Frontal cortex (tissue), 4 donors: ENCODE data around the gene TMEM167B. TPM values are rescaled to one million over a fixed set of nuclear protein-coding genes. Genes with fewer than 3 reads are reported as not detected.

Experiments
- DNase-seq, 2 donors: peaks; one replicate each; pipeline ENCODE4 v3.0.0; 2012; ENCODE audit warnings: low spot score in 2 of 2
- FAIRE-seq: peaks from 2 replicates; lab custom pipeline; 2012; peaks lifted over from hg19 to GRCh38; lab: Jason Lieb, UNC
- total RNA-seq: library from RNA; depleted of rRNA; stranded (reverse); fragments of >200 nt; gene quantifications from one replicate; pipeline ENCODE4 v1.2.3, GENCODE V29; 2014
- donor health status: control.
- donor health status: control.
- donor health status: control.

The TMEM167B gene
- total RNA-seq, 1 donor from 2014 or later = 44.4 TPM

DNA sequence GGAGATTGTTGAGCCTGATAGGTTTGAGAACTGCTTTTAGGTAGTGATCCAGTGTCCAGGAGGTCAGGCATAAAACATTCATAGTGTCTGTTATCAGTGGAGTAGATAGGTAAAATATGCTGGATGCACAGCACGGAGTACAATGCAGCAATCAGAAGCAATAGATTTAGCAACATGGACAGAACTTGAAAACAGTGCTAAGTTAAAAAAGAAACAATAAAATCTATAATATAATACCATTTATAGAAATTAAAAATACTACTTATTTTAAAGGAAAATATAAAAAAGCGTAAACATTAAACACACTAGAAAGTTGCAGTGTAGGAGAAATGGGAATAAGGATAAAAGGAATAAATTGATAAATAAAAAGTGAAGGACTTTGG lies 11.3 kb upstream of the TMEM167B start:
- FAIRE-seq (no peak), DNase-seq (no peak)

DNA sequence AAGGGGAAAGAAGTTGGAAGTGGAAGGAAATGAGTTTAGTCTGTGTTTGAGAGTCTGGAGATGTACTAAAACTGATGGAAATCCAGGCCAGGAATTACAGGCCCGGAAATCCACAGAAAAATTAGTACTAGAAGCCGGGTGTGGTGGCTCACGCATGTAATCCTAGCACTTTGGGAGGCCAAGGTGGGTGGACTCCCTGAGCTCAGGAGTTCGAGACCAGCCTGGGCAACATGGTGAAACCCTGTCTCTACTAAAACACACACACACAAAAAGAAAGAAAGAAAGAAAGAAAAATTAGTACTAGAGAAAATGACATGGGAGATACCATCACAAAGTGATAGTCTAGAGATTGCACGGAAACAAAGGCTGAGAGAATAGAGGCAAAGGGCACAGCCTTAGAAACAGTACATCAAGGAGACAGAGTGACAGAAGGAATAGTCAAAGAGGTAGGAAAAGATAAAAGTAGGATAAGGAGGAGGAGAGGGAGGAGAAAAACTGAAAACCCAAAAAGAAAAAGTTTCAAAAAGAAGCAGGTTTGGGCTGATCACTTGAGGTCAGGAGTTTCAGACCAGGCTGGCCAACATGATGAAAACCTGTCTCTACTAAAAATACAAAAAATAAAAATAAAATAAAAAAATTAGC lies 10.0 kb upstream of the TMEM167B start:
- DNase-seq = no peak
- FAIRE-seq = no peak

DNA sequence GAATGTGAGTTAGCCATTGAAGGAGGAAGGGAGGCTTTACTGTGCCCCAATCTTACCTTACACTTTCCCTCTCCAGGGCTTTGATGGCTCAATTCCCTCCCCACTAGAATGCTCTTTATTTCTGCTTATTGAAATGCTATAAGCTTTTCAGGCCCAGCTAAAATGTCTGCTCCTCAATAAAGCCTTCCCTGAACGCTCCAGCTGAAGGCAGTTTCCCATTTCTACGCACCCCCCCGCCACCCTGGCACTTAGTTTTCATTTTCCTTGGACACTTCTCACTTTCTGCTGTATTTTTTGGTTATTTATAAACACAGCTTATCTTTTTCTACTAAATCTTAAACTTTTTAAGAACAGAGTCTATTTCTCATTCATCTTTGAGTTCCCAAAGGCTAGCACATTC lies 7.1 kb upstream of the TMEM167B start:
- no peak for DNase-seq
- no peak for FAIRE-seq

DNA sequence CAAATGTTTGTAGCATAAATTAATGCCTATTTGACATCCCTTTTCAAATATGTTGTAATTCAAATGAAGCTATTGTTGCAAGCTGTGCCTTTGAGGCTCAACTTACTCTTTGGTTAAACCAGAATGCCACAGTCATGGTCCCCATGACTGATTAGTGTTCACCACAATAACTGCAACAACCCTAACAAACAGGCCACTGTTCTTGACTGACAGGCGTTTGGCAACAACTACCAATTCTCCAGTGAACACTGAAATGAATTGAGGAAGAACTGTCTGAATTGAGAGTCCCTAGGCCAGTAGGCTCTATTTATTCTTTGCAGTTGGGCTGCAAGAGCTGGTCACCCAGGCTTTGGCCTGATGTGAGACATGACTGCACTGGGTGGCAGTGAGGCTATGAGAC lies 6.6 kb upstream of the TMEM167B start:
- FAIRE-seq (peak; percentile 80), DNase-seq (peak; percentile 58 to 73)

DNA sequence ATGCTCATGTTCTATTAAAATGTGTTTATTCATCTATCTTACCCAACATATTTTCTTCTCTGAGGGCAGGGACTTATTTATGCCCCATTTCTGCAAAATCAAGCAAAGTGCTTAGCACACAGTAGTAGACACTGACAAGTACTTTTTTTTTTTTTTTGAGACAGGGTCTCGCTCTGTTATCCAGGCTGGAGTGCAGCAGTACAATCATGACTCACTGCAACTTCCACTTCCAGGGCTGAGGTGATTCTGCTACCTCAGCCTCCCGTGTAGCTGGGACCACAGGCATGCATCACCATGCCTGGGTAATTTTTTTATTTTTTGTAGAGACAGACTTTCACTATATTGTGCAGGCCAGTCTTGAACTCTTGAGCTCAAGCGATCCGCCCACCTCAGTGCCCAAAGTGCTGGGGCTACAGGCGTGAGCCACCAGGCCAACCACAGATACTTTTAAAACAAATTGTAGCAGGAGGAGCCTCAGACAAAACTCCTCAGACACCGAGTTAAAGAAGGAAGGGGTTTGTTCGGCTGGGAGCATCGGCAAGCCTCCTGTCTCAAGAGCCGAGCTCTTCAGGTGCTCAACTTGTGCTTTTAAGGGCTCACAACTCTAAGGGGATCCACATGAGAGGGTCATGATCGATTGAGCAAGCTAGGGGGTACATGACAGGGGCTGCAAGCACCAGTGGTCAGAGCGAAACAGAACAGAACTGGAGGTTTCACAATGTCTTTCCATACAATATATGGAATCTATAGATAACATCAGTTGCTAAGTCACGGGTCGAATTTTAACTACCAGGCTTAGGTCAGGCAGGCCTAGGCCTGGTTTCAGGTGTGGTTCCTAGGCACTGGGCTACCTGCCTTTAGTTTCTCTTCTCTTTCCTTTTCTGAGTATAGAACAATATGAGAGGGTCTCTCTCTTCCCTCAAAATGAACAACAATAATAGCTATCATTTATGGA lies 5.7 kb upstream of the TMEM167B start:
- DNase-seq (no peak), FAIRE-seq (no peak)

DNA sequence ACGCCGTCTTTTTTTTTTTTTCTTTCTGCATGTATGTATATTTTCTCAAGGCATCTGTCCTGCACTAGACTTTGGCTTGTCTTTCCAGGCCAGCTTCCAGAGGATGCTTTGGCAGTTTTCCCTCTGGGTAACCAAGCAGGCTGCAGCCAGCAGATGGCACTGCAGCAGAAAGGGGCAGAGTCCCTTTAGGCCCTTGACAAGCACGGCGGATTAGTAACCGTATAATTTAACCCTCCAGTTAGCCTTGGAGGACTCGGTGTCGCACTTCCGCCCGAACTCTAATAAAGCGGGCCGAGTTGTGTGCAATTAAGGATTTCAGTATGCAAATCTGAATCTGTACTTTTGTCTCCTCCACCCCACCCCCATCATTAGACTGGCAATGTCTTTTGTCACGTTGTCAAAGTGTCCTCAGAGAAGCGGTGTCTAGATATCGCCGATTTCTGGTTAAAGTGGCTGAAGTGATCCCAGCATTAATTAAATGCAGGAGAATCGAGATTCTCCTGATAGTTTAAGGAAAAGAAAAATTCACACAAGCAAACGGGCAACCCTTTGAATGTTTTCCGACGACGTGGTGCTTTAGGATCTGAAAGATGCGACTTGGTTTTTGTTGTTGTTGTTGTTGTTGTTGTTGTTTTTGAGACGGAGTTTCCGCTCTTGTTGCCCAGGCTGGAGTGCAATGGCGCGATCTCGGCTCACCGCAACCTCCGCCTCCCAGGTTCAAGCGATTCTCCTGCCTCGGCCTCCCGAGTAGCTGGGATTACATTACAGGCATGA lies 1.1 kb upstream of the TMEM167B start:
- no peak for FAIRE-seq

DNA sequence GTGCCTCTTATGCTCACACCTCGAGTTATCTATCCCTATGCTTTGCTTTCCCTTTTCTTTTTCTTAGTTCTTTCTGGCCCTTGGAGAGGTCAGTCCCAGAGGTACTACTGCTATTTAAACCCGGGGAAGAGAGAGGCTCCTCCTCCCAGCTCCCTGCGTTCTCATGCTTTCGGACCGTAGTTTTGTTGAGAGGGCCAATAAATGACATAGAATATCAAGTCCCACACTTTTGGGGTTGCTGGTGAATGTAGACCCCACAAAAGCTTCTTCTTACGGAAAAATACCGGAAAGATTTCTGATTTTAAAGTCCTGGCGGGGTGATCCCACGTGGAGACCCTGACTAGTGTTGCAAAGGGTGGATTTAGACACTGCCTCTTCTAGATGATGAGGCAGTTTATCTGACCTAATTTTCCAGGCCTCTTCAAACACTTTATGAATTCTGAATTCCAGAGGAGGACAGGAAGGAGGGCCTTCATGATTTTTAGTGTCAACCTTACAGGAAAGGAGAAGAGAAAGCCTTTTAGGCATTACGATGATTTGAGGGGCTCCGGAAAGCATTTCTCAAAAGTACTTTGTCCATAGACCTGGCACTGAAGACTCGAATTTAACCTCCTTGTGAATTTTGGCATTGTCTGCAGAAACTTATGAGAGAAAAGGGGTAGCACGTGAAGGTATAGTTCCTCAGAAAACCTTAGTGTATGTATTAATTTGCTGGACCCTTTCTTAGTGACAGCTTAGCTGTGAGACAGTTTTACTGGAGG lies 694 bp downstream of the TMEM167B start:
- FAIRE-seq = no peak
- DNase-seq = no peak

More for the DNA sequence above, 1.1 kb upstream of the TMEM167B start:
- peak; percentile 61 to 63 for DNase-seq

DNA sequence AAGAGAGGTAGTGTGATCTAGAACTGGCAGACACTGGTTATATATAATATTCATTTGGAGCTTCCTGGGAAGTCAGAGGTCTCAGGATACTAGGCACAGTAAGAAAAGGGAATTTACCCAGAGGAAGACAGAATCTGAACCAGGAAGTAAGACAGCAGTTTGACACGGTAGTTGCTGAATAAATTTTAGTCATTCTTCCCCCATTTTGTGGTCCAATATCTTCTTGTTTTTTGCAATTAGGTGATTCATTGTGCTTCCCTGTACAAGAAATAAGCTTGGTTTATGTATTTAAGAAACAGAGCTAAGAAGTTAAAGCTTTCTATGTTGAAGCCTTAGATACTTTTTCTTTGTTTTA lies 1.3 kb downstream of the TMEM167B start:
- DNase-seq (no peak), FAIRE-seq (no peak)

DNA sequence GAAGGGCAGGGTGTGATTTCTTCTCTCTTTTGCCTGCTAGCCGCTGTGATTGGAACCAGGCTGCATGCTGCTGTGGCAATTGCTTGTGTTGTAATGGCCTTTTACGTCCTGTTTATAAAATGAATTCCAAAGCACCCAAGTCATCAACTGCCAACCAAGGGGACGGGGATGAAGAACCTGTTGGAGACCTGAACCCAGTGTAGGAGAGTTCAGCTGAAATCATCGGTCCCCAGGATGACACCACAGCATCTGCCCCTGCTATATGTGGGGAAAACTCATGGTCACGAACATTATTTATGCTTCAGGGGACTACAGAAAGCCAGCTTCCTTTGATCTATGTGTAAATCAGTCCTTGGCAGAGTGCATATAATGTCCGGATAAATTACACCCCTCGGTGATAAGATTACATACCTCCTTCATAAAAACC lies 3.8 kb downstream of the TMEM167B start:
- FAIRE-seq (no peak), DNase-seq (no peak)

DNA sequence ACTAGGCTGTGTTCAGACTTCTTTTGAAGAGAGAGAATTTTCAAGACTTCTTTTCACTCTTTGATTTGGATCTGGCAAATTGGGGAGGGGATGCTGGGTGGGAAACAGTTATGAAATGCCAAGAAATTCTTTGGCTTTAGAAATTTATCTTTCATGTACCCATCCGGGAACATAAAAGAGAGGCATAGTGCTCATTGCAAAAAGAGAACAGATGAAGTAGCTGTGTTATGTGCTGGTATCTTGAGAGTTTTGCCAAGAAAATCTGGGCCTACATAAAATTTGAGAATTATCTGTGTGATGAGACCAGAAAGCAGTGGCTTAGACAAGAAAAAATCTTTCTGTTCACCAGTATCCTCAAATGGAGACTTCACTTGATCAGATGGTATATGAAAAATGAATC lies 4.3 kb downstream of the TMEM167B start:
- DNase-seq = no peak

DNA sequence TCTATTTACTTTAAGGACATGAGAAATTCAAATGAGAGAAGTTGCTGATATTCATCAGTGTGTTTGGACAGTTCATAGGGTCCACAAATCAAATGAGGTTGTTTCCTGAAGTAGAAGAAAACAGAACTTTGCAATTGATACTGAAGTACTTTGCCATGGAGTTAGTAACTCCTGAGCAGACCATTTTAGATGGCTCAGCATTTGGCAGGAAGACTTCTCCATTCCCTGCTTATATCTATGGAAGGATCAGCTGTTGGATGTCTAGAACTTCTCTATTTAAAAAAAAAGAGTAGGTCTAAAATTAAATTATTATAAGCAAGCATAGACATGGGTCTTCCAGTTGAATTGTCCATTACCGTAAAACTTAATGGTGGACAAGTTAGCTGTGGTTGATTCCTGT lies 5.1 kb downstream of the TMEM167B start:
- FAIRE-seq (no peak), DNase-seq (no peak)

More for the DNA sequence above, 4.3 kb downstream of the TMEM167B start:
- no peak for FAIRE-seq

DNA sequence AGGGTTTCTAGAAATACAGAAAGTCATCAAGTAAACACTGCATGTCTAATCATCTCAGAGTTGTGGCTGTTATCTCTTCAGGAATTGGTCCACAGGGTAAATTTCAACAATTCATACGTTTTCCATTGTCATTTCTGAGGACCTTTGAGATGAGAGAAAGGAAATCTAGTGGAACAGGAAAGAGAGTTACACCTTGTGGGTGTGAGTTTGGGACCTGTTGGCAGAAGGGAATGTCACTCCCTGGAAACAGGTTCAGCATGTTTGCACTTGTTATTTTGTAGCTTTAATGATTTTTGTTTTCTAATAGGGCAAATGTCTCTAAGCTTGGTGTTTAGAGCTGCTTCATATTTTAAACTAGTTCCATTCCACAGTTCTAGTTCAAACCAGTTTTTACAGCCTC lies 5.6 kb downstream of the TMEM167B start:
- DNase-seq (no peak), FAIRE-seq (no peak)

DNA sequence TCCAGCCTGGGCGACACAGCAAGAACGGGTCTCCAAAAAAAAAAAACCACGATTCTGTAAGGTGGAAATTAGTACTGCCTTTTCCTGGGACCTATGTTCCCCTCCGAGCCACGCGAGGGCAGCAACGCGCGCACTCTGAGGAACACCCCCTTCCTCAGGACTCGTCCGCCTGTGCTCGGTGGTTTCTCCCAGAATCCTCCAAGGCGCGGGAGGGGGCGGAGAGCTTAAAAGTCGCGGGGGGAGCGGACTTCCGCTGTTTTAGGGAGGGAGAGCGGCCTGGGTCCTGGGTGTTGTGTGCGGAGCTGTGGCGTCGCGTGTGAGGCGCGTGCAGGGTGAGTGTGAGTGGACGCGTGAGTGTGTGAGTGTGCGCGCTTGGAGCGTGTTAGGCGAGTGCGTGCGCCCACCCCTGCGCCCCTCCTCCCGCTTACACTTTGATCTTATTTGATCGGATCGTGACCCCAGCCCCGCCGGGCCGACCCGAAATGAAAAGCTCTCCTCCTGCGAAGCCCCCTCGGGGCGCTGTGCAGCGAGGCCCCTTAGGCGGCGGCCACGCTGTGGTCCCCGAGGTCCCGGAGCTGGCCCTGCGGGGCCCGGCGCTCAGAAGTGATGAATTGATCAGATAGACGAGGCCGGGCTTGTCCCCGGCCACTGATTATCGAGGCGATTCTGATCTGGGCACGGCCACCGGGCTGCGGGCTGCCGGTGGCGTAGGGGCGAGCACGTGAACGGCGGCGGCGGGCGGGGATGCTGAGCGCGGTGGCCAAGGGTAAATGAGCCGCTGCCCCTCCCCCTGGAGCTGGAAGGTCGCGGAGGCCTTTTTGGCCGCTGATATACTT lies 9.6 kb downstream of the TMEM167B start:
- peak; percentile 85 to 89 for DNase-seq
- FAIRE-seq = no peak

DNA sequence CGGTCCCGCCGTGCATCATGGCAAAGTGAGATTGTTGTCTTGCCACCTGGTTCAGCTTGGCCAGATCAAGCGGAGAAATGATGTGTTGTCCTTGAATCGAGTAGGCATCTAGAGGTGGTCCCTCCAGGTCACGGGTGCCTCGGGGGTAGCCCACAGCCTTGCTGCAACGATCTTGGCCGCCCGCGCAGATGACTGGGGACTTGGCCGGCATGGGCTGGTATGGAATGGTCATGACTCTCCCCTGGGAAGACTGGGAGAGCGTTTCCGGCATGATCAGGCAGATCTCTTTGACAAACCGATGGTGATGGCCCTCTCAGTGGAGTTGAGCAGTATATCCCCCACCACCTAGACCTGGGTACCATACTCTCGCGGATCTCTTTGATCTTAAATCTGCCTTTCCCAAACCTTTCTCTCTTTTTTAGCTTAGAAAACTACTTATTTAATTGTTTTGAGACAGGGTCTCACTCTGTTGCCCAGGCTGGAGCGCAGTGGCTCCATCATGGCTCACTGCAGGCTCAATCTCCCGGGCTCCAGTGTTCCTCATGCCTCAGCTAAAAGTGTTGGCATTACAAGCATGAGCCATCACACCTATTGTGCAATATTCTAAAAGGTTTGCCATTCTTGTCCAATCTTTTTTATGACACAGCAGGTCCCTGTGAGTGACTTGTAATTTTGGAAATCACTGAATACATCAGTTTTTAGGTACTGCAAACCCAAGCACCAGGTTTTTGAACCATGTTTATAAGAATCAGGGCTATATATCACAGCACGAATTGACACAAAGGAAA lies 14.0 kb downstream of the TMEM167B start:
- no peak for FAIRE-seq

DNA sequence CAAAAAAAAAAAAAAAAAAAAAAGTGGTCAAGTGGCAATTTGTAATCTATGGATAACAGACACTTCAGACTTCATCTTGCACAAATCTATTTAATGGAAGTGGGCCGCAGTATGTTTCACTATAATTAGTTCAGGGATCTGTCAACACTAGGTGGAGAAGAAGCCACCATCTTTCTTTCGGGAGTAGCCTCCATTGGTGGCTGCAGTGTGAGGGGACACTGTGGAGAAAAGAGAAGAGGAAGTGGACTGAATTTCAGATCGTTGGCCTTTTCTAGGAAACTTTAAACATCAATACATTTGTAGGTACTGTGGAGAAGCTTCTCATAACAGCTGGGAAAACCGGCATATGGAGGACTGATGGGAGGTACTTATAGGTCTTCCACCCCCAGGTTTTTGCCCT lies 15.3 kb downstream of the TMEM167B start:
- DNase-seq = no peak
- no peak for FAIRE-seq

More for the DNA sequence above, 14.0 kb downstream of the TMEM167B start:
- no peak for DNase-seq

DNA sequence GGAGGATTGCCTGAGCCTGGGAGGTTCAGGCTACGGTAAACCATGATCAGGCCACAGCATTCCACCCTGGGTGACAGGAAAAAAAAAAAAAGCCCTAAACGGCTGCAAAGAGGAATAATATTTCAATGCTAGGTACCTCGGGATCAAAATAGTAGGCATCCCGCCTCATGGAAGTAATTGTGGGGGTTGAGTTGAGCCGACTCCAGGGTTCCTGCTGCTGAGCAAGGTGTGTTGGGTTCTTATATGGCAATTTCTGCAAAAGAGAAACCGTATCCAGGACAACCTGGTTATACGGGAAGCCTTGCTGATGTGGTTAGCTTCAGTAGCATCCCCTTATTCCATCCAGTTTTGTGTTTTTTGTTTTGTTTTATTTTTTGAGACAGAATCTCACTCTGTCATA lies 17.2 kb downstream of the TMEM167B start:
- FAIRE-seq (no peak), DNase-seq (no peak)

DNA sequence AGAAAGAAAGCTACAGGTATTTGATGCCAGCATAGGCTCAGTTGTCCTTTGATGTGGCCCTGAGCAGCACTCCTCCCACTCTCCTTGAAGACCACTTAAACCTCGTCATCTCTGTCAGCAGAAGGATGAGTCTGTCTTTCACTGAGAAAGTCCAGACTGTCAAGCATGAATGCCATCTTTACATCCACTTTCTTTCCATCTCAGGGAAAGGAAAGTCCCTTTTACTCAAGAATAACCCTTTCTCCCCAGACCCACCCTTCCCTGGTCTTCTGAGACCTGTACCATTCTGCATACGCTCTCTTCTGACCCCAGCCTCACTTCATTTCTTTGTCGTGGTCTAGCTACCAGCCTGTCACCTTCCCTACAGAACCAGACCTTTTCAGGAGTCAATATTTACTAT lies 19.3 kb downstream of the TMEM167B start:
- FAIRE-seq (no peak), DNase-seq (no peak)

DNA sequence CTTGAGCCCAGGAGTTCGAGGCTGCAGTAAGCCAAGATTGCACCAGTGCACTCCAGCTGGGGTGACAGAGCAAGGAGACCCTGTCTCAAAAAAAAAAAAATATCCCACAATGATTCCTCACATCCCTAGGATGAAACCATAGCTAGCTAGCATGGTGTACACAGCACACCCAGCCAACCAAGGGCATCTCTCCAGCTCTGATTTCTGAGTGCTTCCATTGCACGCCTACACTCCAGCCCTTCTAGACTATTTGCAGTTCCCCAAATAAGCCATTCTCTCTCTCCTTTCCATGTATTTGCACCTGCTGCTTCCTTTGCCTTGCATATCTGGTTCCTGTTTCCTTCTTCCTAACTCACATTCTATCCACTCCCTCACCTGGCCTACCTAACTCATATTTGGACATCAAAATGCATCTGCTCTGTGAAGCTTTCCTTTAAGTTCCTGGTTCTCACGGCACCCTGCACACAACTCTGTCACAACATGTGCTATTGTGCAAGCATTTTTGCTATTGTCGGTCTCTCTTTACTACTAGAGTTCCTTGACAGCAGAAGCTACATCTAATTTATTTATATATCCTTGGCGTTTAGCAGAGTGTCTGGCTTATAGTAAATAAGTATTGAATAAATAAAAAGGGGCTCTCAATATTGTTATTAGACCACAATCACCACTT lies 21.0 kb downstream of the TMEM167B start:
- FAIRE-seq (no peak), DNase-seq (no peak)
